ENCODE results near the gene NPC1.
"Not testable (repeated sequence)": the region's sequence is repeated elsewhere in the genome, so short reads cannot be mapped to it uniquely, and the experiment has no call there.

The NPC1 gene

GRCh38 chr18:23515911-23516546 is 70.3 kb downstream of the NPC1 start:
- DNase-seq: peak; percentile 51

DNA sequence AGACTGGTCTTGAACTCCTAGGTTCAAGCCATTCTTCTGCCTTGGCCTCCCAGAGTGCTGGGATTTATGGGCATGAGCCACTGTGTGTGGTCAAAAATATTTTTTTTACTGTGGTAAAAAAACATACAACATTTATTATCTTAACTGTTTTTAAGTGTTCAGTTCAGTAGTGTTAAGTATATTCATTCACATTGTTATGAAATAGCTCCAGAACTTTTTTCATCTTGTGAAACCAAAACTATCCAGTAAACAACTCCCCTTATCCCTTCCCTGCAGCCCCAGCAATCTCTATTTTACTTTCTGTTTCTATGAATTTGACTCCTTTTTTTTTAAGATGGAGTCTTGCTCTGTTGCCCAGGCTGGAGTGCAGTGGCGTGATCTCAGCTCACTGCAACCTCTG is 73.7 kb downstream of the NPC1 start:
- DNase-seq: no peak

DNA sequence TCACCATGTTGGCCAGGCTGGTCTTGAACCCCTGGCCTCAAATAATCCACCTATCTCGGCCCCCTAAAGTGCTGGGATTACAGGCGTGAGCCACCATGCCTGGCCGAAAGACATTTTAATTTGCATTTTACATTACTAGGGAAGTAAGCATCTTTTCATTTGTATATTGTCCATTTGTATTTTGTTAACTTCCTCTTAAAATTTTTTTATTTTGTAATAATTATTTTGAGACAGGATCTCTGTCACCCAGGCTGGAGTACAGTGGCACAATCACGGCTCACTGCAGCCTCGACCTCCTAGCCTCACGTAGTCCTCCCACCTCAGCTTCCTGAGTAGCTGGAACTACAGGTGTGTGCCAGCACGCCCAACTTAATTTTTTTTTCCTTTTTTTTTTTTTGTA is 74.1 kb downstream of the NPC1 start:
- not testable (repeated sequence) for DNase-seq

- not testable (repeated sequence) for DNase-seq
Observed at GRCh38 chr18:23510923-23511322, 75.4 kb downstream of the NPC1 start.

- no peak for DNase-seq
Observed at GRCh38 chr18:23506393-23506792, 79.9 kb downstream of the NPC1 start.

DNA sequence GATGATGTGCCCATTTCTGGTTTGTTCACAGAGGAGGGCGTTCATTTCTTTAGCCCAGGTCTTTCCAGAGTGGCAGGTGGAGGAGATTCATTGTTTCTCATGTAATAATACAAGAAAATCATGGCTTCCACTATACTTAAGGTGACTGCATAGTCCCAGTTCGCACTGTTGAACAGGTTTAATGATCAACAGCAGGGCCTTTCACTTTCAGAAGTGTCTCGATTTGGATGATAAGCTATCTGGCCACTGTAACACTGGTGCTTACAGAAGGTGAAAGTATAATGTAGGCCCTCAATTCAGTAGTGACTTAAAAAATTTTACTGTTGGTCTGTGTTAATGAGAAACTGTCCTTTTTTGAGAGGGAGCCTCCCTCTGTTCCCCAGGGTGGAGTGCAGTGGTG is 81.6 kb downstream of the NPC1 start:
- DNase-seq: no peak

- no peak for DNase-seq
Observed at GRCh38 chr18:23503963-23504344, 82.4 kb downstream of the NPC1 start.

DNA sequence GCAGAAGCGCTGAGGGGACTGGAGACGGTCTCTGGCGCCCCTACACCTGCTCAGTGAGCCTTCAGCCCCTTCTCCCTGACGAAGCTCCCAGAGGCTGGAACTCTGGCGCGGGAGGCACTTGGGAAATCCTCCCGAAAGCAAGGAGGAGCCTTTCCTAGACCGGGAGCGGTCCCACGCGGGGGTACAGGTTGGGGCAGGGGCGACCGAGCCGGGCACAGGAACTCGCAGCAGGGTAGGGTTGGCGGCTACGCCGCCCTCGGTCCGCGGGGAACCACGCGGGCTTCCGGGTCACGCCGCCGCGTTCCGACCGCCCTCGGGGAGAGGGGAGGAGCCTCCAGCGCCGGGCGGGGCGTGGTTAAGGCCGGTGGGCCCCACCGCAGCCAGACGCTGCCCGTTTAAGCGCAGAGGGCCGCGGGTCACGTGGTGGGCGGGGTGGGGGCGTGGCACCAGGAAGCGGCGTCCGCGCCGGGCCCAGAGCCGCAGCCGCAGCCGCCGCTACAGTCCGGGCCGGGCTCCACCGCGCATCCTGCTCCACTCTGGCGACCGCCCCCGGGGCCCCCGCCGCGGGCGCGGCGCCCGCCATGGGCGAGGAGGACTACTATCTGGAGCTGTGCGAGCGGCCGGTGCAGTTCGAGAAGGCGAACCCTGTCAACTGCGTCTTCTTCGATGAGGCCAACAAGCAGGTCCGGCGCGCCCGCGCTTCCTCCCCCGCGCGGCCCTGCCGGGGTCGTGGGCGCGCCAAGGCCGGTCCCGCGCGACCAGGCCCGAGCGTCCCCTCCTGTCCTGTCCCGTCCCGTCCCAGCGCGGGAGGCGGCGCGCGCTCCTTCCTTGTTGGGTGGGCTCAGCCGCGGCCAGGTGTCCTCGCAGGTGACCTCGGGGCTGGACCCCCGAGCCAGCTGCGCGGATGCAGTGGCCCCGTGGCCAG is 83.0 kb downstream of the NPC1 start, which contains the start of gene RMC1:
Gene RMC1 (plus strand): TSS at position 474 of the 925 bp plus-strand sequence. CDS start 108 bp downstream, at position 582.
- DNase-seq: peak; percentile 93

DNA sequence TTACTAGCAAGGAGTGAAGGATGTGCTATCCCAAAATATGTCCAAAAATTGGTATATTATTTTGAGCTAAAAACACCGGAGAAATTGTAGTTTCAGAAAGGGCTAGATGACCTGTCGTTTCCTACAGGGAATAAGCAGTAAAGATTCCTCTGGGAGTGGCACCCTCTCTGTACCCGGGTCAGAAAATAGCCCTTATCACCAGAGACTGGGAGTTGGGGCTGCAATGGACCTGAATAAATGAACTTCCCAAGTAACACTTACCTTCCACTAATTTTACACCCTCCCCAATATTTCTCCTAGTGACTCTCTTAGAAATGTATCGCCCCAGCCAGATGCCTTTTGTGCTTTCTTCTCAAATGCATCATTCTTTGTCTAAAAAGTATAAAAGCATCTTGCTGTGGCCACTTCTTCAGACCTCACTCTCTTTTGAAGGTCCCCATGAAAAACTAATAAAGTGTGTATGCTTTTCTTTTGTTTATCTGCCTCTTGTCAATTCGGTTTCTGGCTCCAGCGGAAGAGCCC is 83.7 kb downstream of the NPC1 start:
- no peak for DNase-seq

DNA sequence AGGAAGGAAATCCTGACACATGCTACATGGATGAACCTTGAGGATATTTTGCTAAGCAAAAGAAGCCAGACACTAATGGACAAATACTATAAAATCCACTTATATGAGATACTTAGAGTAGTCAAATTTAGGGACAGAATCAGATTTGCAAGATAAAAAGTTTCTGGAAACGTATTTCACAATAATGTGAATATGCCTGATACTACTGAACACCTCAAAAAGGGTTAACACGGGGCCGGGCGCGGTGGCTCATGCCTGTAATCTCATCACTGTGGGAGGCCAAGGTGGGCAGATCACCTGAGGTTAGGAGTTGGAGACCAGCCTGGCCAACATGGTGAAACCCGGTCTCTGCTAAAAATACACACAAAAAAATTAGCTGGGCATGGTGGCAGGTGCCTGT is 84.7 kb downstream of the NPC1 start:
- DNase-seq: no peak

- no peak for DNase-seq
Observed at GRCh38 chr18:23499291-23499781, 87.0 kb downstream of the NPC1 start.

- peak; percentile 44 for DNase-seq
Observed at GRCh38 chr18:23498877-23499276, 87.4 kb downstream of the NPC1 start.

GRCh38 chr18:23498117-23498516 is 88.2 kb downstream of the NPC1 start:
- no peak for DNase-seq

DNA sequence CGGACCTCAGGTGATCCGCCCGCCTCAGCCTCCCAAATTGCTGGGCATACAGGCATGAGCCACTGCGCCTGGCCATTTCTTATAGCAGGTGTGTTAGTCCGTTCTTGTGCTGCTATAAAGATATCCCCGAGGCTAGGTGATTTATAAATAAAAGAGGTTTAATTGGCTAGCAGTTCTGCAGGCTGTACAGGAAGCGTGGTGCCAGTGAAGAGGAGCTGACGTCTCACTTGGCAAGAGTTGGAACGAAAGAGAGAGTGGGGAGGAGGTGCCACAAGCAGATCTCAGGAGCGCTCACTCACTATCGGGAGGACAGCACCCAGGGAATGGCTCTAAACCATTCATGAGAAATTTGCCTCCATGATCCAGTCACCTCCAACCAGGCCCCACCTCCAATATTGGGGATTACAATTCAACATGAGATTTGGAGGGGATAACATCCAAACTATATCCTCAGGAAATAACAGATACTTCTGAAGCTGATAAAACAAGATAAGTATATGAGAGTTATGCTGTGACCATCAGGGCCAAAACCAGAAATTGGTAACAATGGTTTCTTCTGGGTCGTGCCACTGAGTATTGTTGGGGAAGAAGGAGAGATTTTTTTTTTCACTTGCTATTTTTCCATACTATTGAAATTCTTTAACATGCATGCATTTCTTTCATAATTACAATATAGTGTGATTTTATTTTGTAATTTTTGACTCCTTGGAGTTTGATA is 90.4 kb downstream of the NPC1 start:
- no peak for DNase-seq

- DNase-seq: no peak
Observed at GRCh38 chr18:23494992-23495391, 91.3 kb downstream of the NPC1 start.

- DNase-seq: no peak
Observed at GRCh38 chr18:23493654-23494053, 92.7 kb downstream of the NPC1 start.

DNA sequence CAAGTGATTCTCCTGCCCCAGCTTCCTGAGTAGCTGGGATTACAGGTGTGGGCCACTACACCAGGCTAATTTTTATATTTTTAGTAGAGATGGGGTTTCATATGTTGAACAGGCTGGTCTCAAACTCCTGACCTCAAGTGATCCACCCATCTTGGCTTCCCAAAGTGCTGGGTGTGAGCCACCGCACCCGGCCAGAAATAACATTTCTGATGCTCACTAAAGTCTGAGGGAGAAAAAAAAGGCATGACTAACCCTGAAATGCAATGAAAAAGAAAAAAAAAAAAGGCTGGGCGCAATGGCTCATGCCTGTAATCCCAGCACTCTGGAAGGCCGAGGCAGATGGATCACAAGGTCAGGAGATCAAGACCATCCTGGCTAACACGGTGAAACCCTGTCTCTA is 96.7 kb downstream of the NPC1 start:
- DNase-seq: not testable (repeated sequence)

DNA sequence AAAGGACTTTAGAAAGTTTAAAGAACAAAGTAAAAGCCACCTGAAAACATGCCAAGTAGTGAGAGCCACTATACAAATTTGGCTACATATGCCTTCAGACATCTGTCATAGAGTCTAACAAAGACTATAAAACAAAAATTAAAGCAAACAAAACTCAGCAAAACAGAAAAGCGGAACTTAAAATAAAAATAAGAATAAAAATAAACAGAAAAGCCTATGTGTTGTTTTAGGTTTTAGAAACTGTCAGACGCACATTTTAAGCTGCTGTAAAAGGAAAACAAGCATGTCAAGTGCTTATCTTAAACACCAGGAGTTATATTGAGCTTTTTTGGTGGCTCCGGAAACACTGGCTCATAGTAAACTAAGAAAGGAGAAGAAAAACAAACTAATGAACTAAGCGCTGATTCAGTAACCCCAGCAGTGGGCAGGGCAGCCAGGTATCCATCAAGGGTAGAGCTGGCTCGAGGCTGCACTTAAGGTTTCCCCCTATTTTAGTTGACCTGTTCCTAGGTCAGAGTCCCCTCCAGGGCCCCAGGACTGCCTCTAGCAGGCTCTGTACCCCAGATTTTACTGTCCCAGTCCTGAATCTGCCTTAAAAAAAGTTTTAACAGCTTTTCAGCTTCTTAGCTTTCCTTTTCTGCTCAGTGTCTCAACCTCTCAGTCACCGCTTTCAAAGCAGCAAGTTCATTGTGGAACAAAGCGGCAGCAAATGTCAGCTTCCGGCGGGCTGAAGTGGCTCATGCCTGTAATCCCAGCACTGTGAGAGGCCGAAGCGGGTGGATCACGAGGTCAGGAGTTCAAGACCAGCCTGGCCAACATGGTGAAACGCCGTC is 98.4 kb downstream of the NPC1 start:
- peak; percentile 19 for DNase-seq

DNA sequence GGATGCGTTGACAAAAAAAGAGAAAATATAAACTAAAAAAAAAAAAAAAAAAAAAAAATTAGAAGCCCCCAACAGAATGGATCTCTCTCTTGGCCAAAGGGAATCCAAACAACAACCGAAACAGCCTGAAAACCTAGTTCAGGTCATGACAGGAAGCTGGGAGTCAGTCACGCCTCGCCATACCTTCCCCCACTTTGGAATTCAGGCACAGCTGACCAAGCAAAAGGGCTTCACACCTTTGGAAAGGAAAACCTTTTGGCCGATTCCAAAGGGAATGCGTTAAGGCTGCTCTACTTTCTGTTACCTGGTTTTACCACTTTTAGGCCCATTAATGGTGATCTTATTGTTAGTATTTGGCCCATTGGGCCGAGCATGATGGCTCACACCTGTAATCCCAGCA is 100.9 kb downstream of the NPC1 start:
- no peak for DNase-seq

DNA sequence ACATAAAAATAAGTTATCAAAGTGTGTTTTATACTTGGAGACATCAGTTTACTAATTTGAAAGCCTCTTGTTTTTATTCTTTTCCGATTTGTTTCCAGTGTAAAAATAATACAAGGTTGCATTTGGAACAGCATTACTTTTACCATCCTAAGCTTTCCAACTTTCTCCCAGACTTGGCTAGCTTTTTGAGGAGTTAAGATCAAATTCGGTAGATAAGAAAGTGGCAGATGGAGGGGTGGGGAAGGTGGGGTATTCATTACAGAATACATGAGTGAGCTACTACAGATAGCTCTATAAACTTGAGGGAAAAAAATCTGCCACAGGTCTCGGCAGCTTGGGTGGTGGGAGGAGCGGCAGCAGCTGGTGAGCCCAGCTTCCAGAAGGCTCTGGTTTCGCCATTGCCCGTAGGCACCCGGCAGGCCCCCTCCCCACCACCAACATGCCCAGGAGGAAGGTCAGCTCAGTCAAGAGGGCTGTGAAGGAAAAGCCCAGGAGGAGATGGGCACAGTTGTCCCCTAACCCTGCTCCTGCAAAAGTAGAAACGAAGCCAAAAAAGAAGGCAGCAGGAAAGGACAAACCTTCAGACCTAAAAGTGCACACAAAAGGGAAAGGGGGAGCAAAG is 101.6 kb downstream of the NPC1 start:
- no peak for DNase-seq
